ENCODE data around the gene GRIK5. TPM values are rescaled to one million over a fixed set of nuclear protein-coding genes. Genes with fewer than 3 reads are reported as not detected.
A peak's percentile ranks its signal among the peaks of the same experiment; 100 is the strongest.
"Not testable (repeated sequence)": the region's sequence is repeated elsewhere in the genome, so short reads cannot be mapped to it uniquely, and the experiment has no call there.

GRIK5 gene
- total RNA-seq, 1 donor from 2014 or later: 0.09 TPM

- POLR2A ChIA-PET: no interaction called here
- no peak for ATAC-seq (ENCODE audit: low read depth)
- intact Hi-C loops (cut with micrococcal nuclease): no loop called here
- CTCF ChIA-PET: no interaction called here
- no peak overlapping the region for H3K4me3 Mint-ChIP-seq
- H3K9me3 Mint-ChIP-seq: no peaks in the 10 kb centered on the region
- no peak overlapping the region for H3K27ac Mint-ChIP-seq
- TF ChIP-seq, protein P1, sequence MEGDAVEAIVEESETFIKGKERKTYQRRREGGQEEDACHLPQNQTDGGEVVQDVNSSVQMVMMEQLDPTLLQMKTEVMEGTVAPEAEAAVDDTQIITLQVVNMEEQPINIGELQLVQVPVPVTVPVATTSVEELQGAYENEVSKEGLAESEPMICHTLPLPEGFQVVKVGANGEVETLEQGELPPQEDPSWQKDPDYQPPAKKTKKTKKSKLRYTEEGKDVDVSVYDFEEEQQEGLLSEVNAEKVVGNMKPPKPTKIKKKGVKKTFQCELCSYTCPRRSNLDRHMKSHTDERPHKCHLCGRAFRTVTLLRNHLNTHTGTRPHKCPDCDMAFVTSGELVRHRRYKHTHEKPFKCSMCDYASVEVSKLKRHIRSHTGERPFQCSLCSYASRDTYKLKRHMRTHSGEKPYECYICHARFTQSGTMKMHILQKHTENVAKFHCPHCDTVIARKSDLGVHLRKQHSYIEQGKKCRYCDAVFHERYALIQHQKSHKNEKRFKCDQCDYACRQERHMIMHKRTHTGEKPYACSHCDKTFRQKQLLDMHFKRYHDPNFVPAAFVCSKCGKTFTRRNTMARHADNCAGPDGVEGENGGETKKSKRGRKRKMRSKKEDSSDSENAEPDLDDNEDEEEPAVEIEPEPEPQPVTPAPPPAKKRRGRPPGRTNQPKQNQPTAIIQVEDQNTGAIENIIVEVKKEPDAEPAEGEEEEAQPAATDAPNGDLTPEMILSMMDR (IDR thresholded peaks at IDR 0.05): no peak
- H3K36me3 Mint-ChIP-seq (ENCODE audit: low read depth): no peaks in the 10 kb centered on the region
- peaks cover 2% of the 10 kb centered on the region for H3K27me3 Mint-ChIP-seq
- peaks cover 7% of the 10 kb centered on the region for H3K4me1 Mint-ChIP-seq
- DNase-seq: no peak
Measured at GRCh38 chr19:42051166-42052115, 18.6 kb downstream of the GRIK5 start.

- no peak for ATAC-seq (ENCODE audit: low read depth)
- POLR2A ChIA-PET: no interaction called here
- H3K4me1 Mint-ChIP-seq: peaks cover 7% of the 10 kb centered on the region
- intact Hi-C loops (cut with micrococcal nuclease): no loop called here
- H3K9me3 Mint-ChIP-seq: no peaks in the 10 kb centered on the region
- no peaks in the 10 kb centered on the region for H3K36me3 Mint-ChIP-seq (ENCODE audit: low read depth)
- DNase-seq: no peak
- no peak overlapping the region for H3K27ac Mint-ChIP-seq
- peak overlapping the region; percentile 12 for H3K4me3 Mint-ChIP-seq
- CTCF ChIA-PET: interaction anchor here (1.5 kb wide), 1 partner anchor 14 kb away, joined by 4 read pairs; no protein-coding TSS in a partner anchor
- TF ChIP-seq, protein P1 (IDR thresholded peaks at IDR 0.05): no peak
- H3K27me3 Mint-ChIP-seq: peaks cover 9% of the 10 kb centered on the region
Measured at GRCh38 chr19:42048992-42049391, 21.0 kb downstream of the GRIK5 start.

DNA sequence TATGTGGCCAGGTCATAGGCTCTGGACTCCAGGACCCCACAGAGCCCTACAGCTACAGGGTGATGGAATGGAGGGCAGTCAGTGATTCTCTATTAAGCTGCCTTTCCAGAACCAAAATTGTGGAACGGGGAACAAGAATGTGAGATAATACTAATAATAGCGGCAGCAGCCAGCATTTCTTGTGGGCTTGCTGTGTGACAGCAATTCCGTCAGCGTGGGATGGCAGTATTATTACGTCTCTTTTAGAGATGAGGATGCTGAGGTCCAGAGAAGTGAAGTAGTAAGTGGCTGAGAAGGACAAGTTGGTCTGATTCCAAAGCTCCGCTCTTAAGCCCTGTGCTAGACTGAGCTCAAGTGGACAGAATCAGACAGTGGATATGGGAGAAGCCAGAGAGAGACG lies 24.4 kb downstream of the GRIK5 start:
- no peak for ATAC-seq (ENCODE audit: low read depth)
- CTCF ChIA-PET: interaction anchor here (0.6 to 1.1 kb wide), 2 partner anchors 11 kb away, joined by 3 read pairs; no protein-coding TSS in a partner anchor
- Mint-ChIP-seq H3K4me1 (peaks cover 7% of the 10 kb centered on the region), H3K4me3 (no peak overlapping the region), H3K9me3 (no peaks in the 10 kb centered on the region), H3K27ac (no peak overlapping the region), H3K36me3 (ENCODE audit: low read depth) (no peaks in the 10 kb centered on the region), H3K27me3 (peaks cover 9% of the 10 kb centered on the region)
- intact Hi-C loops (cut with micrococcal nuclease): no loop called here
- no peak for DNase-seq
- TF ChIP-seq, protein P1 (IDR thresholded peaks at IDR 0.05): no peak
- POLR2A ChIA-PET: no interaction called here

- CTCF ChIA-PET: no interaction called here
- Mint-ChIP-seq H3K9me3 (no peaks in the 10 kb centered on the region), H3K27ac (no peak overlapping the region), H3K27me3 (peaks cover 9% of the 10 kb centered on the region), H3K36me3 (ENCODE audit: low read depth) (no peaks in the 10 kb centered on the region), H3K4me1 (no peaks in the 10 kb centered on the region), H3K4me3 (no peak overlapping the region)
- TF ChIP-seq, protein P1 (IDR thresholded peaks at IDR 0.05): no peak
- ATAC-seq (ENCODE audit: low read depth) (no peak), DNase-seq (no peak)
- intact Hi-C loops (cut with micrococcal nuclease): no loop called here
- POLR2A ChIA-PET: no interaction called here
Measured at GRCh38 chr19:42042455-42043170, 27.4 kb downstream of the GRIK5 start.

DNA sequence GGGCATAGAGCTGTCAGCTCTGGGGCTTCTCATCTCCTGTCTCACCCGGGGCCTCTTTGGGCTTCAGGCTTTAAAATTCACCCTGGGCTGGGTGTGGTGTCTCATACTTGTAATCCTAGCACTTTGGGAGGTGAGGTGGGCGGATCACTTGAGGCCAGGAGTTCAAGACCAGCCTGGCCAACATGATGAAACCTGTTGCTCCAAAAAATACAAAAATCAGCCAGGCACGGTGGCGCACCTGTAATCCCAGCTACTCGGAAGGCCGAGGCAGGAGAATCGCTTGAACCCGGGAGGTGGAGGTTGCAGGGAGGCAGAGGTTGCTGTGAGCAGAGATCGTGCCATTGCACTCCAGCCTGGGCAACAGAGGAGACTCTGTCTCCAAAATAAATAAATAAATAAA lies 29.5 kb downstream of the GRIK5 start:
- ATAC-seq (ENCODE audit: low read depth); DNase-seq; H3K4me1 Mint-ChIP-seq; H3K27me3 Mint-ChIP-seq; H3K27ac Mint-ChIP-seq; H3K4me3 Mint-ChIP-seq; H3K36me3 Mint-ChIP-seq (ENCODE audit: low read depth); intact Hi-C loops (cut with micrococcal nuclease); H3K9me3 Mint-ChIP-seq; CTCF ChIA-PET: not testable (repeated sequence)
- POLR2A ChIA-PET: interaction anchor here (0.7 kb wide), 1 partner anchor 43 kb away, joined by 3 read pairs; no protein-coding TSS in a partner anchor

Measured in activated B cell treated with CpG ODN at 0.5 μM for 24 hours (primary cell).